ENCODE measurements around the gene CPNE5.
A peak's percentile ranks its signal among the peaks of the same experiment; 100 is the strongest.

Gene CPNE5

GRCh38 chr6:36809941-36810803, 29.1 kb downstream of the CPNE5 start:
- in situ Hi-C loops (cut with MboI; ENCODE audit: low sequenced_read_pairs): no loop called here
- H3K36me3 ChIP-seq (replicated peaks): no peaks in the 10 kb centered on the region
- no peaks in the 10 kb centered on the region for H3K9me3 ChIP-seq
- no peaks in the 10 kb centered on the region for H3K27me3 ChIP-seq (ENCODE audit: low read depth)
- DNase-seq (ENCODE audit: low spot score in 2 of 2): peak in 1 of 2 experiments; percentile 25
- H3K4me1 ChIP-seq: no peaks in the 10 kb centered on the region
- H3K4me3 ChIP-seq: no peak overlapping the region

GRCh38 chr6:36809156-36809555, 30.1 kb downstream of the CPNE5 start:
- H3K36me3 ChIP-seq (replicated peaks): no peaks in the 10 kb centered on the region
- H3K4me1 ChIP-seq: peaks cover 8% of the 10 kb centered on the region
- H3K27me3 ChIP-seq (ENCODE audit: low read depth): no peaks in the 10 kb centered on the region
- no peak for DNase-seq (ENCODE audit: low spot score in 2 of 2)
- no peaks in the 10 kb centered on the region for H3K9me3 ChIP-seq
- no peak overlapping the region for H3K4me3 ChIP-seq
- in situ Hi-C loops (cut with MboI; ENCODE audit: low sequenced_read_pairs): no loop called here

GRCh38 chr6:36808634-36809033, 30.6 kb downstream of the CPNE5 start:
- in situ Hi-C loops (cut with MboI; ENCODE audit: low sequenced_read_pairs): no loop called here
- no peaks in the 10 kb centered on the region for H3K9me3 ChIP-seq
- peaks cover 8% of the 10 kb centered on the region for H3K4me1 ChIP-seq
- no peaks in the 10 kb centered on the region for H3K36me3 ChIP-seq (replicated peaks)
- no peak for DNase-seq (ENCODE audit: low spot score in 2 of 2)
- H3K4me3 ChIP-seq: no peak overlapping the region
- no peaks in the 10 kb centered on the region for H3K27me3 ChIP-seq (ENCODE audit: low read depth)

DNA sequence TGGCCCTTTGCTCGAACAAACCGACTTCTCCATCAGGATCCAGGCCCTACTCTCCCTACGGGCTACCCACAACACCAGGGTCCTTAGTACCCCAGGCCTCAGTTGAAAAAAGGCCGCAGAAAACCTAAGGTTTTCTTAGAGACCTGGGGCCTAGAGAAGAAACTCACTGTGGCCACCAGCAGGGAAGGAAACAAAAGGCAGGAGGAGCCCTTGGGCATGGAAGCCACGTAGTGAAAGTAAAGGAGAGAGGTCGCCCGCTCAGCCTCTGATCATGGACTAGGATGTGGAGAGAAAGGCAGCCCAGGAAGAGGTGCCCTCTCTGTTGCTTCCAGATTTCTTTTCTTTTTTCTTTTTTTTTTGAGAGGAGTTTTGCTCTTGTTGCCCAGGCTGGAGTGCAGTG, 31.5 kb downstream of the CPNE5 start:
- DNase-seq (ENCODE audit: low spot score in 2 of 2): no peak
- Histone ChIP-seq H3K4me1 (peaks cover 8% of the 10 kb centered on the region), H3K36me3 (replicated peaks) (no peaks in the 10 kb centered on the region), H3K9me3 (no peaks in the 10 kb centered on the region), H3K27me3 (ENCODE audit: low read depth) (no peaks in the 10 kb centered on the region), H3K4me3 (no peak overlapping the region)
- in situ Hi-C loops (cut with MboI; ENCODE audit: low sequenced_read_pairs): no loop called here

DNA sequence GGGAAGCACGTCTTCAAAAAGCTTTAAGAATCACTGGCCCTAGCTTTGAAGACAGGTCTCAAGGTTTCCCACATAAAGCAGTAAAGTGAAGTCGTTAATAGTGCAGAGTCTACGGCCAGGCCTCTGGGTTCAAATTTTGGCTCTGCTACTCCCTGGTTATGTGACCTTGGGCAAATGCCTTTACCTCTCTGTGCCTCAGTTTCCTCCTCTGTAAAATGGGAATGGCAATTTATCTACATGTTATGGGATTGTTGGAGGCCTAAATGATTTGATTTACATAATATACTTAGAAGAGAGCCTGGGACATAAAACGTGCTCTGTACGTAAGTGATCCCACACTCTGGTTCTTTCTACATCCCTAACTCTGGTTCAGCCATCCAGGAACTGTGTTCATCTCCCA, 32.1 kb downstream of the CPNE5 start:
- no peak for DNase-seq (ENCODE audit: low spot score in 2 of 2)
- H3K4me3 ChIP-seq: no peak overlapping the region
- H3K9me3 ChIP-seq: no peaks in the 10 kb centered on the region
- in situ Hi-C loops (cut with MboI; ENCODE audit: low sequenced_read_pairs): no loop called here
- H3K36me3 ChIP-seq (replicated peaks): no peaks in the 10 kb centered on the region
- H3K4me1 ChIP-seq: peaks cover 8% of the 10 kb centered on the region
- no peaks in the 10 kb centered on the region for H3K27me3 ChIP-seq (ENCODE audit: low read depth)

GRCh38 chr6:36805917-36806316, 33.3 kb downstream of the CPNE5 start:
- no peaks in the 10 kb centered on the region for H3K27me3 ChIP-seq (ENCODE audit: low read depth)
- H3K4me1 ChIP-seq: peaks cover 8% of the 10 kb centered on the region
- in situ Hi-C loops (cut with MboI; ENCODE audit: low sequenced_read_pairs): no loop called here
- no peak overlapping the region for H3K4me3 ChIP-seq
- DNase-seq (ENCODE audit: low spot score in 2 of 2): no peak
- H3K36me3 ChIP-seq (replicated peaks): no peaks in the 10 kb centered on the region
- H3K9me3 ChIP-seq: no peaks in the 10 kb centered on the region

GRCh38 chr6:36805096-36805797, 34.0 kb downstream of the CPNE5 start:
- Histone ChIP-seq H3K27me3 (ENCODE audit: low read depth) (no peaks in the 10 kb centered on the region), H3K4me1 (peaks cover 8% of the 10 kb centered on the region), H3K36me3 (replicated peaks) (no peaks in the 10 kb centered on the region), H3K9me3 (no peaks in the 10 kb centered on the region), H3K4me3 (no peak overlapping the region)
- in situ Hi-C loops (cut with MboI; ENCODE audit: low sequenced_read_pairs): no loop called here
- no peak for DNase-seq (ENCODE audit: low spot score in 2 of 2)

DNA sequence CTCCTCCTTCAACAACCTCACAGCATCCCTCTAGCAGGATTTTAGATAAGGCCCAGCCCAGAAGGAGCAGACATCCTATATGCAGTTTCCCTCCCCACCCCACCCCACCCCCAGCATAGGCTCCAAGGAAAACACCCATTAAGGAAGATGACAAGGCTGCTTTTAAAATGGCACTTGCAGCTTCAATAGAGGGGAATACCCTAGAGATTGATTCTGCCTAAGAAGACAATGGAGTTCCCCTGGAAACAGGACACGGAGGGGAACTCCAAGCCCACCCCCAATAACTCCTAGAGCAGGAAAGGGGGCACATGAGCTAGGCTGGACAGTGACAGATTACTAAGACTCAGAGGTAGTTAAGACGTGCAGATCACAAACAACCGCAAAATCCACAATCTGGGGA, 34.7 kb downstream of the CPNE5 start:
- in situ Hi-C loops (cut with MboI; ENCODE audit: low sequenced_read_pairs): no loop called here
- H3K9me3 ChIP-seq: no peaks in the 10 kb centered on the region
- H3K4me3 ChIP-seq: no peak overlapping the region
- DNase-seq (ENCODE audit: low spot score in 2 of 2): no peak
- H3K36me3 ChIP-seq (replicated peaks): no peaks in the 10 kb centered on the region
- H3K27me3 ChIP-seq (ENCODE audit: low read depth): no peaks in the 10 kb centered on the region
- peaks cover 8% of the 10 kb centered on the region for H3K4me1 ChIP-seq

GRCh38 chr6:36803908-36804307, 35.3 kb downstream of the CPNE5 start:
- Histone ChIP-seq H3K27me3 (ENCODE audit: low read depth) (no peaks in the 10 kb centered on the region), H3K36me3 (replicated peaks) (no peaks in the 10 kb centered on the region), H3K4me1 (peaks cover 8% of the 10 kb centered on the region), H3K4me3 (no peak overlapping the region), H3K9me3 (no peaks in the 10 kb centered on the region)
- in situ Hi-C loops (cut with MboI; ENCODE audit: low sequenced_read_pairs): no loop called here
- no peak for DNase-seq (ENCODE audit: low spot score in 2 of 2)

- in situ Hi-C loops (cut with MboI; ENCODE audit: low sequenced_read_pairs): no loop called here
- H3K4me1 ChIP-seq: peaks cover 8% of the 10 kb centered on the region
- no peaks in the 10 kb centered on the region for H3K27me3 ChIP-seq (ENCODE audit: low read depth)
- DNase-seq (ENCODE audit: low spot score in 2 of 2): no peak
- no peaks in the 10 kb centered on the region for H3K36me3 ChIP-seq (replicated peaks)
- H3K4me3 ChIP-seq: no peak overlapping the region
- no peaks in the 10 kb centered on the region for H3K9me3 ChIP-seq
Observed at GRCh38 chr6:36803482-36803881, 35.8 kb downstream of the CPNE5 start.

GRCh38 chr6:36800223-36801076, 38.8 kb downstream of the CPNE5 start:
- H3K27me3 ChIP-seq (ENCODE audit: low read depth): no peaks in the 10 kb centered on the region
- peaks cover 8% of the 10 kb centered on the region for H3K4me1 ChIP-seq
- no peak for DNase-seq (ENCODE audit: low spot score in 2 of 2)
- in situ Hi-C loops (cut with MboI; ENCODE audit: low sequenced_read_pairs): no loop called here
- no peaks in the 10 kb centered on the region for H3K9me3 ChIP-seq
- H3K36me3 ChIP-seq (replicated peaks): no peaks in the 10 kb centered on the region
- H3K4me3 ChIP-seq: no peak overlapping the region

DNA sequence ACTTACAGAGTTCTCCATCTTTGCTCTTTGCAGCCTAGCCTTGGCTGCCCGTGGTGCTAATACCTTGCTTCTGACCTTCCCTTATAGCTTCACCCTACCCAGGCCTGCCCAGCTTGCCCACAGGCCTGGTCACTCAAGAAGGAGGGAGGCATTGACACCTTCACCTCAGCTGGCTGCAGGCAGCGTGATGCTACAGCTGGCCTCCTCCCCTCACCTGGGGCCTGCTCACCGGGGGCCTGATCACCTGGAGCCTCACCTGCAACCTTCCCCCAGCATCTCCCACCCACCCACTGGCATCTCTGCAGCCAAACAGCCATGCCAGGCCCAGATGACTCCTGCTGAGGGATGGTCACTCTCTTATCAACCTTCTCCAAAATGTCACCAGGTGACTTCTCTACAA, 40.4 kb downstream of the CPNE5 start:
- H3K4me1 ChIP-seq: no peaks in the 10 kb centered on the region
- DNase-seq (ENCODE audit: low spot score in 2 of 2): no peak
- H3K27me3 ChIP-seq (ENCODE audit: low read depth): no peaks in the 10 kb centered on the region
- in situ Hi-C loops (cut with MboI; ENCODE audit: low sequenced_read_pairs): no loop called here
- no peaks in the 10 kb centered on the region for H3K36me3 ChIP-seq (replicated peaks)
- no peaks in the 10 kb centered on the region for H3K9me3 ChIP-seq
- H3K4me3 ChIP-seq: no peak overlapping the region

GRCh38 chr6:36797653-36798052, 41.6 kb downstream of the CPNE5 start:
- in situ Hi-C loops (cut with MboI; ENCODE audit: low sequenced_read_pairs): no loop called here
- no peak for DNase-seq (ENCODE audit: low spot score in 2 of 2)
- Histone ChIP-seq H3K27me3 (ENCODE audit: low read depth) (no peaks in the 10 kb centered on the region), H3K36me3 (replicated peaks) (no peaks in the 10 kb centered on the region), H3K9me3 (no peaks in the 10 kb centered on the region), H3K4me3 (no peak overlapping the region), H3K4me1 (no peaks in the 10 kb centered on the region)

DNA sequence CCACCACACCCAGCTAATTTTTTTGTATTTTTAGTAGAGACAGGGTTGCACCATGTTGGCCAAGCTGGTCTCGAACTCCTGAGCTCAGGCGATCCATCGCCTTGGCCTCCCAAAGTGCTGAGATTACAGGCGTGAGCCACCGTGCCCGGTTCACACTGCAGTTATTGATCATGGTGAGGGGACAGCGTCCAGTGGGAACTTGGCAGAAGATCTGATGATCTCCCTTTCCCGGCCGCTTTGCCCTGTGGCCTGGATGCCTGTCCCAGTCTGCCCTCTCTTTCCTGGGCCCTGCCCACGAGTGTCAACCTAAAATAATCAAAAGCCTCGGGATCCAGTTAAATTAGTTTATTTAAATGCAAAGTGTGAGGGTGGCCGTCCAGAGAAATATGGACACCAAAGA, 42.2 kb downstream of the CPNE5 start:
- Histone ChIP-seq H3K9me3 (no peaks in the 10 kb centered on the region), H3K27me3 (ENCODE audit: low read depth) (no peaks in the 10 kb centered on the region), H3K36me3 (replicated peaks) (no peaks in the 10 kb centered on the region), H3K4me3 (no peak overlapping the region), H3K4me1 (no peaks in the 10 kb centered on the region)
- no peak for DNase-seq (ENCODE audit: low spot score in 2 of 2)
- in situ Hi-C loops (cut with MboI; ENCODE audit: low sequenced_read_pairs): no loop called here
